Activated naive CD8-positive, alpha-beta T cell treated with anti-CD3 and anti-CD28 coated beads, Interleukin-2, amount 50 U/mL, for 24 hours (primary cell): ENCODE measurements around the gene EHMT1.
"Not testable (repeated sequence)": the region's sequence is repeated elsewhere in the genome, so short reads cannot be mapped to it uniquely, and the experiment has no call there.

Experiments used
- ATAC-seq: fragments of 150-1000 bp; cut with Tn5 transposase; one replicate; pipeline ENCODE4 v1.10.0; 2021
- DNase-seq: peaks from one replicate; pipeline ENCODE4 v3.0.0; 2021
- H3K27ac Mint-ChIP-seq: one replicate; pipeline ENCODE4 v1.8.0; 2021; ENCODE audit warnings: mild to moderate bottlenecking, mixed read lengths
- H3K27me3 Mint-ChIP-seq: one replicate; pipeline ENCODE4 v1.8.0; 2021; ENCODE audit warnings: mixed read lengths
- H3K36me3 Mint-ChIP-seq: one replicate; pipeline ENCODE4 v1.8.0; 2021; ENCODE audit warnings: low read depth, mixed read lengths
- H3K4me1 Mint-ChIP-seq: one replicate; pipeline ENCODE4 v1.8.0; 2021; ENCODE audit warnings: mixed read lengths
- H3K4me3 Mint-ChIP-seq: one replicate; pipeline ENCODE4 v1.8.0; 2021; ENCODE audit warnings: mild to moderate bottlenecking, moderate library complexity, mixed read lengths
- H3K9me3 Mint-ChIP-seq: one replicate; pipeline ENCODE4 v1.8.0; 2021; ENCODE audit warnings: mixed read lengths

Gene EHMT1

DNA sequence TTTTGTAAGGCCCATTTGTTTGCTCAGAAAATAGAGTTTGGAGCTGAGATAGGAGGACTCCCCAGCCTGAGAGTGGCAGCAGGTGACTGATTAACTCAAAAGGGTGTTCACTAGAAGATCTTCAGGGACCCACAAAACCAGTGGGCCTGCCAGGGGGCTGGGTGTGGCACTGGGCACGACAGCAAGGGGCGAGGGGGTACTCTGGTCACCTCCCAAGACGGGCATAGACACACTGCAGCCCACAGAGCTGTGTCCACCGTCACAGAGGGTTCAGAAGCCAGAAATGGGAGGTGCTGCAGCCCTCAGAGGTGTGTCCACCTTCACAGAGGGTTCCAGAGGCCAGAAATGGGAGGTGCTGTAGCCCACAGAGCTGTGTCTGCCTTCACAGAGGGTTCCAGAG, 183.2 kb downstream of the EHMT1 start:
- Mint-ChIP-seq H3K4me1 (no peaks in the 10 kb centered on the region), H3K4me3 (no peak overlapping the region), H3K27me3 (no peaks in the 10 kb centered on the region), H3K9me3 (no peaks in the 10 kb centered on the region), H3K36me3 (peaks cover 43% of the 10 kb centered on the region), H3K27ac (no peak overlapping the region)
- no peak for DNase-seq
- ATAC-seq, result no peak

DNA sequence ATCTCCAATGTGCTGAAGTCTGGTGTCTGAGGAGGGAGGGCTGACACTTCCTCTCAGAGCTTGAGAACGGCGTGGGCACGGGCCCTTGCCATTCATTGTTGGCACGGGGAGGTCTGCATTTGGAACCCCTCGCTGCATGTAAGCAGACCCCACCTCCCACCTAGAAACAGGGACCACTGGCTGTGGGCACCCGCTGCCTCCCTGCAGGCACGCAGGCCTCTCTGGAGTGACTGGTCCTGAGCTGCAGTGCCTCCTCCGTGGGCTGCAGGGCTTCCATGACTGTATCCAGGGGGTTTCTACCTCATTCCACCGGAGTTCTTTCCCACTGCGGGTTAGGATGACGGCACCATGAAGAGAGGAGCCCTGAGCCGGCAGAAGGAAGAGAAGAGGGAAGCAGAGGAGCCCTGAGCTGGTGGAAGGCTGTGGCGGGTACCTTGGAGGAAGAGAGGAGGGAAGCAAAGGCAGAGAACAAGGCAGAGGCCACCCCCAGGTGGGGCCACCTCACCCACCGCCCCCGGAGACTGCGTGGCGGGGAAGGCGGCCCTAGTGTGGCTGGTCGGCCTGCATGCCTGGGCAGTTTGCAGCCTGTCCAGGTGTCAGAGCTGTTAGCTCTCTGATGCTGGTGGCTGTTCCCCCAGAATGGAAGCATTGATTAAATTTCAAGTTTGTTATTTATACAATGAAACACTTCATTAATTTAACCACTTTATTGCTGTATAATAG, 183.9 kb downstream of the EHMT1 start:
- no peaks in the 10 kb centered on the region for H3K27me3 Mint-ChIP-seq
- H3K27ac Mint-ChIP-seq, result no peak overlapping the region
- H3K36me3 Mint-ChIP-seq, result peaks cover 43% of the 10 kb centered on the region
- H3K9me3 Mint-ChIP-seq, result no peaks in the 10 kb centered on the region
- no peak for ATAC-seq
- no peak overlapping the region for H3K4me3 Mint-ChIP-seq
- no peaks in the 10 kb centered on the region for H3K4me1 Mint-ChIP-seq
- DNase-seq, result no peak

DNA sequence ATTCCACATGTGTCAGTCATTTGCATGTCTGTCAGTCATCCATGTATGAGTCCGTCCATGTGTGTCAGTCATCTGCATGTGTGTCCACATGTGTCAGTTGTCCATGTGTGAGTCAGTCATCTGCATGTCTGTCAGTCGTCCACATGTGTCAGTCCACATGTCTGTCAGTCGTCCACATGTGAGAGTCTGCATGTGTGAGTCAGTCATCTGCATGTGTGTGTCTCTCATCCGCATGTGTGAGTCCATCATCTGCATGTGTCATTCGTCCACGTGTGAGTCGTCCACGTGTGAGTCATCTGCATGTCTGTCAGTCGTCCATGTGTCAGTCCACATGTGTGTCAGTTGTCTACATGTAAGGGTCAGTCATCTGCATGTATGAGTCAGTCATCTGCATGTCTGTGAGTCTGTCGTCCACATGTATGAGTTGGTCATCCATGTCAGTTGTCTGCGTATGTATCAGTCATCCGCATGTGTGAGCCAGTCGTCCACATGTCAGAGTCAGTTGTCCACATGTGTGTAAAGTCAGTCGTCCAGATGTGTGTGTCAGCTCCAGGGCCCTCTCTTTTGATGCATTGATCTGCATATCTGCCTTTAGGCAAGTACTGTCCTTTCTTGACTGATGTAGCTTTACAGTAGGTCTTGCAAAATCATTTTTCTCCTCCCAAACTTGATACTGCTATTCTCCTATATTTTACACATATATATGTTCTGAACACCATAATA, 186.3 kb downstream of the EHMT1 start:
- peak; percentile 16 for ATAC-seq
- Mint-ChIP-seq H3K36me3 (peaks cover 41% of the 10 kb centered on the region), H3K27ac (no peak overlapping the region), H3K4me1 (peaks cover 2% of the 10 kb centered on the region), H3K4me3 (no peak overlapping the region), H3K27me3 (no peaks in the 10 kb centered on the region), H3K9me3 (no peaks in the 10 kb centered on the region)
- no peak for DNase-seq

DNA sequence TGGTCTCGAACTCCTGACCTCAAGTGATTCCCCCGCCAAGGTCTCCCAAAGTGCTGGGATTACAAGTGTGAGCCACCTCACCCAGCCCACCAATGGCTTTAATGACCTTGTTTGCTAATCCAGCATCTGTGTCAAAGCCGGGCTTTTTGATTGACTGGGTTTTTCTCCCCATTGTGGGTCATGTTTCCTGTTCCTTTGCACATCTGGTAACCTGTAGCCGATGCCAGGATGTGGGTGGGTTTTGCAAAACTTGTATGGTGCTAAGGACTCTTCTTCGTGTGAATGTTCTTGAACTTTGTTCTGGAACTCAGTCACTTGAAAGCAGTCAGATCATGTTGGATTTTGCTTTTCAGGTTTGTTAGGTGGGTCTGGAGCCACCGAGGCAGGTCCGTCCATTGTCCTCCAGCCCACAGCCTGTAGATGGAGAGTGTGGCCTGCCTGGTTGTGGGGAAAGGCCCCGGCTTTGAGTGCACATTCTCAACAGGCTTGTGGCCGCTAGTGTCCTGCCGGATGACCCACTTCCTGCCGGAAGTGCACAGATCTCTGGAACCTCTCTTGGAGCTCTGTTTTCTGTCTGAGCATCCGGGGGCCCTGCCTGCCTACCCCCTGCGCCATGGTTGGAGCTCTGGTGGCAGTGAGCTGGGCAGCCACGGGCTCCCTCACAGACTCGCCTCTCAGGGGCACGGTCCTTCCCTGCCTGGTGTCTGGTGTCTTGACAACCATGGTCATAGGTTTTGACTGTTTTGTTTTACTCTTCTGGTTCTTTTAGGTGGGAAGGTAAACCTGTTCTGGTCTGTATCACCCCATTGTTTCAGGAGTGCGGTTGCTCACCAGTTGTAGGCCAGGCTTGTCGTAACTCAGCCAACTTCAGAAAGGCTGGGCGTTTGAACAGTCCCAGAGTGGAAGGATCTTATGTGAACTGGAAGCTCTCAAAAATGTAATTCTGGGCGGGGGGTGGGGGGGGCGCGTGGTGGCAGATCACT, 189.2 kb downstream of the EHMT1 start:
- Mint-ChIP-seq H3K27ac (no peak overlapping the region), H3K27me3 (no peaks in the 10 kb centered on the region), H3K9me3 (no peaks in the 10 kb centered on the region), H3K4me1 (peaks cover 2% of the 10 kb centered on the region), H3K4me3 (no peak overlapping the region), H3K36me3 (peaks cover 33% of the 10 kb centered on the region)
- DNase-seq (no peak), ATAC-seq (no peak)

DNA sequence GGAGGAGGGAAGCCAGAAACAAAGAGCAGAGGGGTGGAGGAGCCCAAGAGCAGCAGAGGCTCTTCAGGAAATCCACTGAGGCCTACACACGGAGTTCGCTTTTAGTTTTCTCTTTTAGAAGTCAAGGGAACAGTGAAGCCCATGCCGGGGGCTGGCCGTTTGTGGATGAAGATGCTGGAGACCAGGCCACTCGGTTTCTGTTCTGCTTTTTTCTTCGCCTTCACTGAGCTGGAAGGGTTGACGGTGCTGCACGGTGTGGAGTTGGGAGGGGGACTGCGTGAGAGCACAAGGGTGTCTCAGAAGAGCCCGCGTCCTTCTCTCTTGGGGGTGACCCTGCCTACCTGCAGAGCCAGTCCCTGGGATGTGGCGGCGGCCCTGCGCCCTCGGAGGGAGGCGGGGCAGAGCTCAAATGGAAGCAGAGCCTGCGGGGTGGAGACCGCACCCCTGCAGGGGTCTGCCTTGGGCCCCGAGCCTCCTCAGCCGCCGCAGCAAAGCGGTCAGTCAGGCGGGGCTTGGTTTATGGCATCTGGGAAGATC, 190.3 kb downstream of the EHMT1 start:
- no peak for DNase-seq
- Mint-ChIP-seq H3K9me3 (no peaks in the 10 kb centered on the region), H3K4me1 (peaks cover 2% of the 10 kb centered on the region), H3K27ac (no peak overlapping the region), H3K4me3 (no peak overlapping the region), H3K36me3 (peaks cover 25% of the 10 kb centered on the region), H3K27me3 (no peaks in the 10 kb centered on the region)
- no peak for ATAC-seq

DNA sequence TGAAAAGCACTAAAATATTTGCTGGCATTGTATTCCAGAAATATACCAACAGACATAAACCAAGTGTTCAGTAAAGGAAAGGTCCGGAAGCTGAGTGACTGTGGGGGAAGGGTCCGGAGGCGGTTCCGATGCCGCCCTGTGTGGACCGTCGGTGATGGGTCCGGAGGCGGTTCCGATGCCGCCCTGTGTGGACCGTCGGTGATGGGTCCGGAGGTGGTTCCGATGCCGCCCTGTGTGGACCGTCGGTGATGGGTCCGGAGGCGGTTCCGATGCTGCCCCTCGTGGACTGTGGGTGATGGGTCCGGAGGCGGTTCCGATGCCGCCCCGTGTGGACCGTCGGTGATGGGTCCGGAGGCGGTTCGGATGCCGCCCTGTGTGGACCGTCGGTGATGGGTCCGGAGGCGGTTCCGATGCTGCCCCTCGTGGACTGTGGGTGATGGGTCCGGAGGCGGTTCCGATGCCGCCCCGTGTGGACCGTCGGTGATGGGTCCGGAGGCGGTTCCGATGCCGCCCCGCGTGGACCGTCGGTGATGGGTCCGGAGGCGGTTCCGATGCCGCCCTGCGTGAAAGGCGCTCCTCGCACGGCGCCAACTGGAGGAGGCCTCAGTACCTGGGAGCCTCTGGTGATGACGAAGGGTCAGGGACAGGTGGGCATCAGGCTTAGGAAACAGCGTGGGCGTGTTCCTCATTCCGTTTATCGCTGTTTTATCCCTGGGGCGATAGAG, 191.1 kb downstream of the EHMT1 start:
- ATAC-seq, H3K9me3 Mint-ChIP-seq, H3K27ac Mint-ChIP-seq, H3K4me1 Mint-ChIP-seq, H3K27me3 Mint-ChIP-seq, H3K4me3 Mint-ChIP-seq, DNase-seq: not testable (repeated sequence)
- H3K36me3 Mint-ChIP-seq, result peaks cover 25% of the 10 kb centered on the region

DNA sequence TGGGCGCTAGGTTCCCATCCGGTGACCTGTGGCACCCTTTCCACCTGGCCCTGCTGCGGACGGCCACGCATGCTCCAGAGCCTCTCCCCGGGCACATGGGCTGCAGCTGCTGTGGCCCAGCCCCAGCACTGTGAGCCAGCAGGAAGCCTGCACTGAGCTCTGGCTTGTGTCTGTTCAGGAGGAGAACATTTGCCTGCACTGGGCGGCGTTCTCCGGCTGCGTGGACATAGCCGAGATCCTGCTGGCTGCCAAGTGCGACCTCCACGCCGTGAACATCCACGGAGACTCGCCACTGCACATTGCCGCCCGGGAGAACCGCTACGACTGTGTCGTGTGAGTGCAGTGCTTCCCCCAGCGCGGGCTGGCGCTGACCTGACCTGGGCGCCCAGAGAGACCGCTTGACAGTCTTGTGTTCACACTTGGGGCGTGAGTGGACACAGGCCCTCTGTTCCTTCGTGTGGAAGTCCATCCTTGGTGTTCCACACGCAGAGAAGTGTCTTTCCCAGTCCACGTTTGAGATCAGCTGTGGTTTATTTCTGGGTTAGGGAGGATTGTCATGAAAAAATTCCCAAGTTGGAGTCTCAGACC, 192.6 kb downstream of the EHMT1 start:
- Mint-ChIP-seq H3K4me3 (no peak overlapping the region), H3K9me3 (no peaks in the 10 kb centered on the region), H3K27me3 (no peaks in the 10 kb centered on the region), H3K4me1 (peaks cover 2% of the 10 kb centered on the region), H3K36me3 (peaks cover 26% of the 10 kb centered on the region), H3K27ac (no peak overlapping the region)
- ATAC-seq, result no peak
- DNase-seq, result no peak

DNA sequence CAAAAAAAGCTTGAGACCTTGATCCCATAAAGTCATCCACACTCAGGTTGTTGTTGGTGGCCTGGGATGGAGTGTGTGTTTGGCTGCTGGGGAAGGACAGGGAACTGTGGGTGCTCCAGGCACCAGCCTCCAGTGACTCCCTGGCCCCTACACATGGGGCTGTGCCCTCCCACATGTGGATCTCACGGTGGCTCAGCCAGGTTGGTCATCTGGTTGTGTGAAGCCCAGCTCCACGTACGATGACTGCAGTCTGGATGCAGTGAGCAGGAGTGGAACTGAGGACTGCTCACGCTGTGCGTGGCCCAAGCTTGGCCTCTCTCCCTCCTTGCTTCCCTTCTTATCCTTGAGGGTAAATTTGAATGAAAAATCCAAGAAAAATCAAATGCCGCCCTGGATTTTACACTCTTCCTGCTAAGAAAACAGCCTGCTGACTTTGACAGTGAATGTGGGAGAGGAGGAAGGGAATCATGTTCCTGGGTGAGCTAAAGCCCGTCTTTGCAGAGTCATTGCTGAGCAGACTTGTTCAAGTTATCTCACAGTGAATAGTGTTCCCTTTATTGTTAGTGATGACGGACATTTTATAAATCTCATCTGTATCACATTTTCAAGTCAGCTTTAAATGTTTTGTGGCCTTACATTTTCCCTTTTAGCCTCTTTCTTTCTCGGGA, 193.7 kb downstream of the EHMT1 start:
- Mint-ChIP-seq H3K4me3 (no peak overlapping the region), H3K9me3 (no peaks in the 10 kb centered on the region), H3K36me3 (peaks cover 28% of the 10 kb centered on the region), H3K27me3 (no peaks in the 10 kb centered on the region), H3K4me1 (peaks cover 2% of the 10 kb centered on the region), H3K27ac (no peak overlapping the region)
- DNase-seq (no peak), ATAC-seq (no peak)

DNA sequence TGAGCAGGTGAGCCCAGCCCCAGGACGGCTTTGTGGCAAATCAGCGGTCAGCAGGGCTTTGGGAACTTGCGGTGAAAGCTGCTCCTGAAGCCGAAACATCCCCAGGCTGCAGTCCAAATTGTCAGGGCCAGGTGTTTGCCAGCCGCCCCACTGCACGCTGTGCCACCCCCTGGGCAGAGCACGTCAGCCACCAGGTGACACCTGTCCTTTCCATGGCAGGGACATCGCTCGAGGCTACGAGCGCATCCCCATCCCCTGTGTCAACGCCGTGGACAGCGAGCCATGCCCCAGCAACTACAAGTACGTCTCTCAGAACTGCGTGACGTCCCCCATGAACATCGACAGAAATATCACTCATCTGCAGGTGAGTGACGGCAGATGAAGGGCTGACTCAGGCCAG, 194.4 kb downstream of the EHMT1 start:
- Mint-ChIP-seq H3K4me3 (no peak overlapping the region), H3K27me3 (no peaks in the 10 kb centered on the region), H3K4me1 (no peaks in the 10 kb centered on the region), H3K36me3 (peaks cover 33% of the 10 kb centered on the region), H3K27ac (no peak overlapping the region), H3K9me3 (no peaks in the 10 kb centered on the region)
- DNase-seq, result no peak
- ATAC-seq, result no peak

DNA sequence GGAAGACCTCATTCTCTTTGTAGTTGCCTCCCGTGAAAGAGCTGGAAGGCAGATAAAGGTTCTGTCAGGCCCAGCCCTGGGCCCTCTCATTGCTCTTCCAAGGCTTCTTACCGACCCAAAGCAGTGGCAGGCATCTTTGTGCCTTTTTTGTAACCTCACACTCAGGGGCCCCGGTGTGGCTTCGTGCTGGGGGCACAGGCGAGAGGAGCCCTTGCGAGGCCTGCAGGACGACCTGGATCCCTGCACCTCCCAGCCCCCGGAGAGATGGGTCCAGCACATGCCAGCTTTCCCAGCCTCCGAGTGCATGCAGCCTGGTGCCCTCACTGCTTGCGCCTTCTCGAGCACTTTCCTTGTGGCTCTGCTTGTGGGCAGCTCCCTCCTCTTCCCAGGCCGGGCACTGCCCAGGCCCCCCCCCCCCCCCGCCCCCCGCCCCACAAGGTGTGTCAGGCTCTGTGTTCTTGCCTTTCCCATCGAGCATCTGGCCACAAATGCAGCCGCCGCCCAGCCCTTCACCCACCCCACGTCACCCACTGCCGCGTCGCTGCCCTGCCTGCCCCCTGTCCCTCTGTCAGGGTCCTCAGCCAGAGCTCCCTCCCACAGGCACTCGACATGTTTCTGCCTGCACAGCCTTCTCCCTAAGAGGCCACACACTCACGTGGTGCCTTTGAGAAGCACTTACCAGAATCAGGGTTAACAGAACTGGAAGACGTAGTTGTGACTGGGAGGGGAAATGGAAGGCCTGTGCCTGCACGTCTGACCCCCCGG, 195.0 kb downstream of the EHMT1 start:
- ATAC-seq, result no peak
- Mint-ChIP-seq H3K27ac (no peak overlapping the region), H3K9me3 (no peaks in the 10 kb centered on the region), H3K4me1 (no peaks in the 10 kb centered on the region), H3K27me3 (no peaks in the 10 kb centered on the region), H3K36me3 (peaks cover 34% of the 10 kb centered on the region), H3K4me3 (no peak overlapping the region)
- DNase-seq, result no peak

DNA sequence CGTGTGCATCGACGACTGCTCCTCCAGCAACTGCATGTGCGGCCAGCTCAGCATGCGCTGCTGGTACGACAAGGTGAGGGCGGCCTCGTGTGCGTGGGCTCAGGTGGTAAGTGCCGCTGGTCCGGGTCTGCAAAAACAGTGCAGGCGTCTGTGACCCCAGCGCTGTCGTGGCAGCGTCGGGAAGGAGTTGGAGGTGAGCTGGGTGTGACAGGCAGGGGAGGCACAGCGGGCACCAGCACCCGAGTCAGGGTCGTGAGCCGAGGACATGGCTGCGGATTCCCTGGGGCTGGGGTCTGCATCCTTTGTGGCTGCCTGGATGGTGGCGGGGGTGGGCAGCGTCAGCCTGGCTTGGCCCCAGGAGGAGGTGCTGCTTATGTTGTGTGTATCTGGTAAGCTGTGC, 195.6 kb downstream of the EHMT1 start:
- Mint-ChIP-seq H3K36me3 (peaks cover 33% of the 10 kb centered on the region), H3K4me3 (no peak overlapping the region), H3K27me3 (no peaks in the 10 kb centered on the region), H3K4me1 (no peaks in the 10 kb centered on the region), H3K27ac (peak overlapping the region; percentile 52), H3K9me3 (no peaks in the 10 kb centered on the region)
- no peak for DNase-seq
- ATAC-seq, result no peak

DNA sequence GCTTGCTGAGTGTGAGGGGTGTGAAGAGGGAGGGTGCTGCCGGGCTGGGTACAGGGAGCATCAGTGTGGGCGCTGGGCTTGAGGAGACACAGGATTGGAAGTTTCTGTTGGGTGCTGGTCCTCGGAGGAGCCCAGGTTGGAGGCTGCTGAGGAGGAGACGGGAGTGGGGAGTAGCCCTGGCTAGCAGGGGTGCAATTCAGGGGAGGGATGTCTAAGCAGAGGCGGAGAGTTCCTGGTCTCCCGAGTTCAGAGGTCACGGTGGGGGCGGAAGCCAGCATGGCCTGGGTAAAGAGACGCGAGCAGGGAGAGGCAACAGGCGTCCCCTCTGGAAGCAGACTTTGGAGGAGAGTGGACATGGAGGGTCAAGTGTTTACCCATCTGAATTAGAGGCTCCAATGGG, 196.0 kb downstream of the EHMT1 start:
- ATAC-seq (no peak), DNase-seq (no peak)
- no peak overlapping the region for H3K4me3 Mint-ChIP-seq
- H3K4me1 Mint-ChIP-seq, result no peaks in the 10 kb centered on the region
- peaks cover 31% of the 10 kb centered on the region for H3K36me3 Mint-ChIP-seq
- H3K9me3 Mint-ChIP-seq, result no peaks in the 10 kb centered on the region
- H3K27me3 Mint-ChIP-seq, result no peaks in the 10 kb centered on the region
- H3K27ac Mint-ChIP-seq, result peak overlapping the region; percentile 52
